IMR-90 (cell line): ENCODE measurements around the gene NPRL2. TPM values are rescaled to one million over a fixed set of nuclear protein-coding genes. Genes with fewer than 3 reads are reported as not detected.

Experiments
- ATAC-seq: fragments of 200-7000 bp; cut with Tn5 transposase; 2 replicates; pipeline ENCODE4 v1.9.1; 2020; ENCODE audit warnings: low read depth, mild to moderate bottlenecking, moderate library complexity
- BruUV-seq: library from RNA; stranded (reverse); fragments of 400-500 nt; replicated peaks from 2 replicates; lab custom pipeline; 2021; lab: Mats Ljungman, UMichigan
- CTCF ChIA-PET: fragments of 300-600 bp; formaldehyde crosslinking; extraction: SDS; loops from one replicate; lab custom pipeline; 2021; ENCODE audit warnings: antibody characterized with exemption; lab: Yijun Ruan, JAX
- POLR2A ChIA-PET: fragments of 300-600 bp; sonication (Branson Sonifier 250); formaldehyde crosslinking; loops from one replicate; lab custom pipeline; 2022; ENCODE audit warnings: antibody characterized with exemption; ENCODE audit not compliant: unreplicated experiment; lab: Charles Lee
- DNase-seq: peaks from one replicate; pipeline ENCODE4 v3.0.0; 2013
- H2AFZ ChIP-seq: replicated peaks from 2 replicates; pipeline ENCODE3; 2013; ENCODE audit warnings: low read length, mild to moderate bottlenecking; ENCODE audit not compliant: poor library complexity
- H2AK5ac ChIP-seq: 2 replicates; pipeline ENCODE4 v1.6.1; 2013; ENCODE audit warnings: low read depth, low read length, inconsistent platforms
- H2AK9ac ChIP-seq: replicated peaks from 2 replicates; pipeline ENCODE3; 2013; ENCODE audit warnings: mild to moderate bottlenecking, low read depth, low read length, moderate library complexity; ENCODE audit not compliant: poor library complexity
- H2BK120ac ChIP-seq: 2 replicates; pipeline ENCODE4 v1.6.1; 2013; ENCODE audit warnings: low read depth, low read length, inconsistent platforms
- H2BK15ac ChIP-seq: 3 replicates; pipeline ENCODE4 v1.6.1; 2013; ENCODE audit warnings: low read depth, low read length, inconsistent platforms
- H2BK20ac ChIP-seq: 2 replicates; pipeline ENCODE4 v1.6.1; 2013; ENCODE audit warnings: low read depth, mild to moderate bottlenecking, inconsistent platforms, low read length, moderate library complexity
- H2BK5ac ChIP-seq: 2 replicates; pipeline ENCODE4 v1.6.1; 2013; ENCODE audit warnings: mild to moderate bottlenecking, low read depth, low read length, inconsistent platforms; ENCODE audit not compliant: poor library complexity, severe bottlenecking
- H3K14ac ChIP-seq: replicated peaks from 2 replicates; pipeline ENCODE4 v1.6.1; 2013; ENCODE audit warnings: low read depth, low read length, inconsistent platforms
- H3K18ac ChIP-seq: 2 replicates; pipeline ENCODE4 v1.6.1; 2013; ENCODE audit warnings: low read depth, low read length, control low read depth
- H3K23ac ChIP-seq: 2 replicates; pipeline ENCODE4 v1.6.1; 2013; ENCODE audit warnings: low read depth, low read length, inconsistent platforms
- H3K27ac ChIP-seq: 2 replicates; pipeline ENCODE4 v1.5.1; 2013; ENCODE audit warnings: mild to moderate bottlenecking, control low read depth, low read length; ENCODE audit not compliant: insufficient read depth
- H3K27me3 ChIP-seq: 2 replicates; pipeline ENCODE4 v1.6.1; 2013; ENCODE audit warnings: low read length; ENCODE audit not compliant: control insufficient read depth, insufficient read depth
- H3K36me3 ChIP-seq: 2 replicates; pipeline ENCODE4 v1.6.1; 2013; ENCODE audit warnings: low read length, mixed read lengths; ENCODE audit not compliant: control insufficient read depth, insufficient read depth
- H3K4ac ChIP-seq: 2 replicates; pipeline ENCODE4 v1.6.1; 2013; ENCODE audit warnings: low read depth, low read length, inconsistent platforms
- H3K4me1 ChIP-seq: 2 replicates; pipeline ENCODE4 v1.6.1; 2013; ENCODE audit warnings: low read length, mixed read lengths; ENCODE audit not compliant: control insufficient read depth, insufficient read depth
- H3K4me2 ChIP-seq: 2 replicates; pipeline ENCODE4 v1.6.1; 2013; ENCODE audit warnings: low read depth, mild to moderate bottlenecking, control low read depth, low read length, moderate library complexity
- H3K4me3 ChIP-seq: 2 replicates; pipeline ENCODE4 v1.5.1; 2013; ENCODE audit warnings: low read depth, mild to moderate bottlenecking, control low read depth, low read length, moderate library complexity; ENCODE audit not compliant: insufficient read depth
- H3K56ac ChIP-seq: 2 replicates; pipeline ENCODE4 v1.6.1; 2013; ENCODE audit warnings: low read length, inconsistent platforms; ENCODE audit not compliant: insufficient read depth; ENCODE audit errors: extremely low read depth
- H3K79me1 ChIP-seq, 2 experiments: 2 replicates each; pipeline ENCODE4 v1.6.1; 2013; ENCODE audit warnings: low read length in 2 of 2, inconsistent platforms in 1 of 2, low read depth in 1 of 2
- H3K9ac ChIP-seq: 2 replicates; pipeline ENCODE4 v1.6.1; 2013; ENCODE audit warnings: low read depth, low read length, control low read depth
- H3K9me1 ChIP-seq: 2 replicates; pipeline ENCODE4 v1.6.1; 2013; ENCODE audit warnings: low read length, inconsistent platforms; ENCODE audit not compliant: insufficient read depth
- H3K9me3 ChIP-seq: 2 replicates; pipeline ENCODE4 v1.6.1; 2013; ENCODE audit warnings: low read length; ENCODE audit not compliant: control insufficient read depth, insufficient read depth
- H4K20me1 ChIP-seq: 2 replicates; pipeline ENCODE4 v1.6.1; 2013; ENCODE audit warnings: low read length, inconsistent platforms; ENCODE audit not compliant: insufficient read depth
- H4K5ac ChIP-seq: 2 replicates; pipeline ENCODE4 v1.6.1; 2013; ENCODE audit warnings: mild to moderate bottlenecking, low read depth, low read length, control low read depth
- H4K8ac ChIP-seq, 2 experiments: 2 replicates each; pipeline ENCODE4 v1.6.1; 2013; ENCODE audit warnings: low read depth in 2 of 2, low read length in 2 of 2, control low read depth in 1 of 2, inconsistent platforms in 1 of 2
- H4K91ac ChIP-seq: 2 replicates; pipeline ENCODE4 v1.6.1; 2013; ENCODE audit warnings: low read depth, low read length, inconsistent platforms; ENCODE audit not compliant: insufficient read depth
- CHD1 ChIP-seq: IDR thresholded peaks from 2 replicates; pipeline ENCODE4 v1.6.1; 2012; ENCODE audit warnings: low read depth, low read length, improper control_type of control experiment
- RFX5 ChIP-seq: IDR thresholded peaks from 2 replicates; pipeline ENCODE4 v1.8.0; 2012; ENCODE audit warnings: low read depth, mild to moderate bottlenecking, low read length, moderate library complexity
- WGBS, 2 experiments: methylation state at CpG; one replicate each; pipeline versions ENCODE4 v1.1.5 to v1.1.7; 2013; ENCODE audit warnings: missing lambda C conversion rate in 2 of 2; ENCODE audit not compliant: insufficient read length in 1 of 2; ENCODE audit errors: extremely low coverage in 2 of 2; 5-methylcytosine and 5-hydroxymethylcytosine counted together
- dilution Hi-C: fragments of 300-500 bp; cut with HindIII; formaldehyde crosslinking; loops from one replicate; pipeline ENCODE4 v1.14.3; 2018; ENCODE audit warnings: low sequenced_read_pairs; ENCODE audit not compliant: unreplicated experiment
- in situ Hi-C: fragments of 300-500 bp; cut with MboI; formaldehyde crosslinking; loops from 3 replicates; pipeline ENCODE4 v1.14.3; 2019; ENCODE audit warnings: low sequenced_read_pairs, inconsistent platforms, mixed read lengths
- intact Hi-C: fragments of 100-400 bp; cut with micrococcal nuclease; formaldehyde crosslinking; loops from 2 replicates; pipeline ENCODE4 v1.10.0; 2022
- polyA plus RNA-seq, 3 experiments: library from polyadenylated mRNA; depleted of rRNA; stranded (reverse); fragments of >200 nt; gene quantifications; 2 replicates each; pipeline ENCODE4 v1.2.3, GENCODE V29; 2012; ENCODE audit warnings: low replicate concordance in 1 of 3
- total RNA-seq: library from RNA; depleted of rRNA; stranded (reverse); fragments of >200 nt; gene quantifications from 2 replicates; pipeline ENCODE4 v1.2.3, GENCODE V29; 2012

Gene NPRL2
- total and polyA plus RNA-seq, 2 of the 4 experiments (the other 2 are of a cell fraction) = 38.3 to 38.7 TPM

- DNase-seq (no peak), ATAC-seq (peak; percentile 75)
- H2BK5ac ChIP-seq = no peak overlapping the region
- H4K5ac ChIP-seq = no peak overlapping the region
- 11% methylated on average over 21 of the region's 48 CpGs; no CpG with 5 or more reads in 1 of the 2 experiments for WGBS, 2 experiments
- H3K4me2 ChIP-seq = peak overlapping the region; percentile 84
- H3K9me3 ChIP-seq = no peaks in the 10 kb centered on the region
- in situ Hi-C loops = no loop called here
- H2AK5ac ChIP-seq = peak overlapping the region; percentile 15; the same call in 1 of the 2 replicates
- H4K8ac ChIP-seq = peak overlapping the region; percentile 40 to 66; a peak in 2 of 4 replicates
- H3K27ac ChIP-seq = peak overlapping the region; percentile 1; the same call in 1 of the 2 replicates
- H4K91ac ChIP-seq = no peak overlapping the region
- intact Hi-C loops = no loop called here
- no peaks in the 10 kb centered on the region for H3K36me3 ChIP-seq
- peak overlapping the region; percentile 45 for H3K4me3 ChIP-seq
- H3K4ac ChIP-seq = peak overlapping the region; percentile 42; the same call in 1 of the 2 replicates
- peaks cover 0 to 6% of the 10 kb centered on the region in 2 experiments; a peak in 1 of 4 replicates for H3K79me1 ChIP-seq
- H3K56ac ChIP-seq = no peak overlapping the region
- H3K27me3 ChIP-seq = peaks cover 29% of the 10 kb centered on the region
- TF ChIP-seq RFX5 (no peak), CHD1 (no peak)
- ChIA-PET POLR2A (no interaction called here), CTCF (no interaction called here)
- peak overlapping the region; percentile 29 for H2AK9ac ChIP-seq
- H3K9me1 ChIP-seq = peaks cover 10% of the 10 kb centered on the region; the same call in 1 of the 2 replicates
- dilution Hi-C loops = no loop called here
- H3K9ac ChIP-seq = peak overlapping the region; percentile 60
- H2BK120ac ChIP-seq = no peak overlapping the region
- BruUV-seq = no TSS peak
- no peak overlapping the region; the same call in 1 of the 2 replicates for H3K23ac ChIP-seq
- peak overlapping the region; percentile 74; the same call in 1 of the 2 replicates for H3K14ac ChIP-seq
- H2BK15ac ChIP-seq = no peak overlapping the region
- peaks cover 3% of the 10 kb centered on the region; the same call in 1 of the 2 replicates for H3K4me1 ChIP-seq
- H3K18ac ChIP-seq = no peak overlapping the region
- H2BK20ac ChIP-seq = no peak overlapping the region
- no peaks in the 10 kb centered on the region for H4K20me1 ChIP-seq
- peak overlapping the region; percentile 98 for H2AFZ ChIP-seq
Measured at GRCh38 chr3:50364573-50365079, 14.1 kb upstream of the NPRL2 start.
